Measurements from ENCODE around the gene ARL14EPL.

The ARL14EPL gene

GRCh38 chr5:116046823-116047222 lies 14.6 kb downstream of the ARL14EPL start:
- intact Hi-C loops (cut with DNase I; ENCODE audit: low total_unique reads) = no loop called here
- Histone ChIP-seq H3K9me3 (no peaks in the 10 kb centered on the region), H3K4me3 (no peak overlapping the region), H3K4me1 (no peaks in the 10 kb centered on the region), H3K36me3 (no peaks in the 10 kb centered on the region), H3K27ac (no peak overlapping the region), H3K27me3 (peaks cover 0 to 3% of the 10 kb centered on the region in 2 donors)
- TF ChIP-seq CTCF (IDR thresholded peaks at IDR 0.05) = no peak
- no peak for DNase-seq

GRCh38 chr5:116058346-116058936 lies 26.2 kb downstream of the ARL14EPL start:
- no peak for DNase-seq
- TF ChIP-seq CTCF (IDR thresholded peaks at IDR 0.05) = no peak
- intact Hi-C loops (cut with DNase I; ENCODE audit: low total_unique reads) = no loop called here

GRCh38 chr5:116062352-116062751 lies 30.1 kb downstream of the ARL14EPL start:
- no peak for TF ChIP-seq CTCF (IDR thresholded peaks at IDR 0.05)
- intact Hi-C loops (cut with DNase I; ENCODE audit: low total_unique reads) = no loop called here
- Histone ChIP-seq H3K36me3 (no peaks in the 10 kb centered on the region), H3K27me3 (peaks cover 0 to 14% of the 10 kb centered on the region in 2 donors), H3K27ac (no peak overlapping the region), H3K4me3 (no peak overlapping the region), H3K9me3 (no peaks in the 10 kb centered on the region), H3K4me1 (no peaks in the 10 kb centered on the region)
- DNase-seq = no peak

More at GRCh38 chr5:116058346-116058936, 26.2 kb downstream of the ARL14EPL start:
- Histone ChIP-seq H3K4me1 (no peaks in the 10 kb centered on the region), H3K9me3 (no peaks in the 10 kb centered on the region), H3K27ac (no peak overlapping the region), H3K27me3 (peaks cover 0 to 3% of the 10 kb centered on the region in 2 donors), H3K36me3 (no peaks in the 10 kb centered on the region), H3K4me3 (no peak overlapping the region)

DNA sequence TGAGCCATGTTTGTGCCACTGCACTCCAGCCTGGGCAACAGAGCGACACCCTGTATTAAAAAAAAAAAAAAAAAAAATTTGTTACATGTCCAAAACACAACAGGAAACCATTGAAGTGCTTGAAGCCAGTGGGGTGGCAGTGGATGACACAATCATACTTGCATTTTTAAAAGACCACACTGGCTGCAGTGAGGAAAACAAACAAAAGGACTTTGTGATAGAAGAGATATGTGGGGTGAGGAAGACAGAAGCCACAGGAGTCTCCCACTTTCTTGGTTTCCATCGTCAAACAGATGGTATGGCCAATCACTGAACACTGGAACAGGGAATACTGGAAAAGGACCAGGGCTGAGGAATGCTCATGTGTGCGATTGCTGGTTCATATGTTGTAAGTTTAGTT lies 31.7 kb downstream of the ARL14EPL start:
- Histone ChIP-seq H3K27ac (no peak overlapping the region), H3K36me3 (no peaks in the 10 kb centered on the region), H3K4me1 (no peaks in the 10 kb centered on the region), H3K27me3 (peaks cover 0 to 14% of the 10 kb centered on the region in 2 donors), H3K9me3 (no peaks in the 10 kb centered on the region), H3K4me3 (no peak overlapping the region)
- TF ChIP-seq CTCF (IDR thresholded peaks at IDR 0.05) = no peak
- no peak for DNase-seq
- intact Hi-C loops (cut with DNase I; ENCODE audit: low total_unique reads) = no loop called here

DNA sequence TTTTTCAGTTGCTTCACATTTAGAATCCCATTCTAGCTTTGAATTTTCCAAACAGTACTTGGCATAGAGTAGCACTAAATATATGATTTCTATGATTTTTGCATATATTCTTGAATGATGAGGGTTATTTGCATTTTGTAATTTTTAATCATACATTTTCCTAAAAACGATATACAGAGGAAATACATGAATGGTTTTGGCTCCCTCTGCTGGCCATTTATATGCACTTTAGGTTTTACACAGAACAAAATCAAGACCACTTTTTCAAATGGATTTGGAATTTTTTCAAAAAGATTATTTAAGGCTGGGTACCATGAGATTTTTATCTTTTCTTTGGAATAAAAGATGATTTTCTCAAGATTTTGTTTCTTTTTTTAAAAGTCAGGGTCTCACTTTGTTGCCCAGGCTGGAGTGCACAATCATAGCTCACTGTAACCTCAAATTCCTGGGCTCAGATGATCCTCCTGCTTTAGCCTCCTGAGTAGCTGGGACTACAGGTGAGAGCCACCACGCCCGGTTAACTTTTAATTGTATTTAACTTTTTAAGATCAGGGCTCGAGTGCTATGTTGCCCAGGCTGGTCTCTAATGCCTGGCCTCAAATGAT lies 35.9 kb downstream of the ARL14EPL start:
- Histone ChIP-seq H3K36me3 (no peaks in the 10 kb centered on the region), H3K27me3 (peaks cover 0 to 11% of the 10 kb centered on the region in 2 donors), H3K4me3 (no peak overlapping the region), H3K27ac (no peak overlapping the region), H3K9me3 (no peaks in the 10 kb centered on the region), H3K4me1 (no peaks in the 10 kb centered on the region)
- intact Hi-C loops (cut with DNase I; ENCODE audit: low total_unique reads) = no loop called here
- peak; percentile 77 to 81 for TF ChIP-seq CTCF (IDR thresholded peaks at IDR 0.05)
- DNase-seq = no peak
